Panc1 (cell line): ENCODE measurements around the gene NGEF. TPM values are rescaled to one million over a fixed set of nuclear protein-coding genes. Genes with fewer than 3 reads are reported as not detected.

Experiments used
- ATAC-seq: fragments of 200-7000 bp; cut with Tn5 transposase; 2 replicates; pipeline ENCODE4 v1.9.1; 2020; ENCODE audit warnings: mild to moderate bottlenecking, moderate library complexity
- BruUV-seq: library from RNA; stranded (reverse); fragments of 400-500 nt; replicated peaks from 2 replicates; lab custom pipeline; 2021; lab: Mats Ljungman, UMichigan
- CTCF ChIA-PET: fragments of 300-600 bp; sonication (Branson Sonifier 250); formaldehyde crosslinking; loops from one replicate; lab custom pipeline; 2022; ENCODE audit warnings: antibody characterized with exemption; lab: Charles Lee
- POLR2A ChIA-PET: fragments of 300-600 bp; sonication (Branson Sonifier 250); formaldehyde crosslinking; loops from one replicate; lab custom pipeline; 2022; ENCODE audit warnings: antibody characterized with exemption; lab: Charles Lee
- DNase-seq: peaks from one replicate; pipeline ENCODE4 v3.0.0-alpha.2; 2010; ENCODE audit warnings: low read depth, low spot score
- H3K27ac ChIP-seq: 2 replicates; pipeline ENCODE4 v1.5.1; 2011; ENCODE audit warnings: mild to moderate bottlenecking, low read length, inconsistent platforms
- H3K27me3 ChIP-seq: fragments of 200-500 bp; sonication (Bioruptor generic); 2 replicates; pipeline ENCODE4 v1.6.0; 2014; ENCODE audit warnings: low read length, inconsistent platforms; ENCODE audit not compliant: control insufficient read depth, insufficient read depth
- H3K36me3 ChIP-seq: fragments of 200-500 bp; sonication (Bioruptor generic); 2 replicates; pipeline ENCODE4 v1.5.1; 2014; ENCODE audit warnings: inconsistent platforms, mild to moderate bottlenecking, low read length, moderate library complexity; ENCODE audit not compliant: control insufficient read depth, insufficient read depth
- H3K4me1 ChIP-seq: 2 replicates; pipeline ENCODE4 v1.5.1; 2011; ENCODE audit warnings: inconsistent platforms, mild to moderate bottlenecking, low read length, moderate library complexity; ENCODE audit not compliant: control insufficient read depth, insufficient read depth
- H3K4me3 ChIP-seq, 2 experiments: 2 replicates each; pipeline ENCODE4 v1.5.1; 2011 to 2012; ENCODE audit warnings: low read depth in 2 of 2, low read length in 2 of 2, mild to moderate bottlenecking in 2 of 2, inconsistent platforms in 1 of 2, moderate library complexity in 1 of 2
- H3K9me3 ChIP-seq: fragments of 200-500 bp; sonication (Bioruptor generic); 2 replicates; pipeline ENCODE4 v1.5.1; 2014; ENCODE audit warnings: low read depth, mild to moderate bottlenecking, inconsistent platforms, low read length, moderate library complexity; ENCODE audit not compliant: control insufficient read depth, insufficient read depth
- CTCF ChIP-seq: fragments of 450-650 bp; IDR thresholded peaks from 2 replicates; pipeline ENCODE4 v1.5.1; 2017; ENCODE audit warnings: mild to moderate bottlenecking
- POLR2AphosphoS5 ChIP-seq: IDR thresholded peaks from 2 replicates; pipeline ENCODE4 v1.6.1; 2012; ENCODE audit warnings: mild to moderate bottlenecking, low read depth, low read length, moderate library complexity
- REST ChIP-seq, 2 experiments: IDR thresholded peaks; 2 replicates each; pipeline ENCODE4 v1.6.1; 2011 to 2012; ENCODE audit warnings: low read depth in 2 of 2, control low read depth in 1 of 2, low read length in 1 of 2, mild to moderate bottlenecking in 1 of 2, moderate library complexity in 1 of 2; ENCODE audit not compliant: insufficient read depth in 1 of 2
- SIN3A ChIP-seq: IDR thresholded peaks from 2 replicates; pipeline ENCODE4 v1.6.1; 2012; ENCODE audit warnings: low read depth, mild to moderate bottlenecking, low read length, moderate library complexity, borderline replicate concordance; ENCODE audit not compliant: insufficient read depth
- TCF7L2 ChIP-seq: IDR thresholded peaks from 2 replicates; pipeline ENCODE4 v1.6.1; 2011; ENCODE audit warnings: mild to moderate bottlenecking, low read depth, low read length, inconsistent platforms
- in situ Hi-C: cut with HindIII; loops from 2 replicates; pipeline ENCODE4 v1.10.0; 2016; ENCODE audit warnings: low sequenced_read_pairs, low pct_unique_long_range_greater_than_20kb
- intact Hi-C: fragments of 100-400 bp; cut with micrococcal nuclease; formaldehyde crosslinking; loops from one replicate; pipeline ENCODE4 v1.10.0; 2022; ENCODE audit not compliant: unreplicated experiment
- total RNA-seq: library from RNA; stranded (reverse); gene quantifications from one replicate; pipeline ENCODE4 v1.2.1, GENCODE V29; 2021; ENCODE audit not compliant: unreplicated experiment

NGEF gene
- total RNA-seq, 1 experiment from 2014 or later, result 17.8 TPM

GRCh38 chr2:233012301-233012971 is 620 bp downstream of the NGEF start:
- BruUV-seq, result no TSS peak
- Histone ChIP-seq H3K9me3 (no peaks in the 10 kb centered on the region), H3K36me3 (no peaks in the 10 kb centered on the region), H3K4me1 (peaks cover 9% of the 10 kb centered on the region), H3K27ac (peak overlapping the region; percentile 41; the same call in 1 of the 2 replicates), H3K4me3 (no peak overlapping the region), H3K27me3 (no peaks in the 10 kb centered on the region)
- CTCF ChIA-PET, result no interaction called here
- peak; percentile 43 for ATAC-seq
- DNase-seq, result no peak
- in situ Hi-C loops, result no loop called here
- intact Hi-C loops, result no loop called here
- TF ChIP-seq POLR2AphosphoS5 (no peak), CTCF (no peak), TCF7L2 (no peak), SIN3A (no peak), REST (IDR thresholded peaks at IDR 0.05; ENCODE audit: insufficient read depth in 1 of 2, low read depth in 2 of 2, low read length in 1 of 2) (no peak)
- POLR2A ChIA-PET, result no interaction called here

GRCh38 chr2:233011702-233012131 is 1.3 kb downstream of the NGEF start:
- H3K36me3 ChIP-seq, result no peaks in the 10 kb centered on the region
- CTCF ChIA-PET, result no interaction called here
- no TSS peak for BruUV-seq
- no peak overlapping the region for H3K4me3 ChIP-seq
- no peak for ATAC-seq
- H3K4me1 ChIP-seq, result peaks cover 9% of the 10 kb centered on the region
- DNase-seq, result no peak
- H3K27me3 ChIP-seq, result no peaks in the 10 kb centered on the region
- TF ChIP-seq REST (IDR thresholded peaks at IDR 0.05; ENCODE audit: insufficient read depth in 1 of 2, low read depth in 2 of 2, low read length in 1 of 2), result no peak
- TF ChIP-seq TCF7L2, result no peak
- TF ChIP-seq SIN3A, result no peak
- no peak for TF ChIP-seq CTCF
- TF ChIP-seq POLR2AphosphoS5, result no peak
- H3K9me3 ChIP-seq, result no peaks in the 10 kb centered on the region
- H3K27ac ChIP-seq, result no peak overlapping the region
- intact Hi-C loops, result no loop called here
- in situ Hi-C loops, result no loop called here
- POLR2A ChIA-PET, result interaction anchor here (0.7 kb wide), 2 partner anchors 10 to 238 kb away, joined by 4 to 7 read pairs; no protein-coding TSS in a partner anchor
